Loucy (cell line): ENCODE data around the gene GSTT2.

Experiments used
- H2AFZ ChIP-seq: fragments of 200-600 bp; sonication (generic); 2 replicates; pipeline ENCODE4 v1.6.0; 2016; ENCODE audit warnings: antibody characterized with exemption, mild to moderate bottlenecking, low read length, moderate library complexity
- H3F3A ChIP-seq: fragments of 200-600 bp; 2 replicates; pipeline ENCODE4 v1.6.0; 2016; ENCODE audit warnings: antibody characterized with exemption, low read depth, mild to moderate bottlenecking
- H3K27me3 ChIP-seq: fragments of 200-600 bp; sonication (generic); 2 replicates; pipeline ENCODE4 v1.6.1; 2014; ENCODE audit warnings: low read length, mild to moderate bottlenecking; ENCODE audit not compliant: insufficient read depth, poor library complexity, severe bottlenecking
- H3K36me3 ChIP-seq: fragments of 200-600 bp; sonication (generic); 2 replicates; pipeline ENCODE4 v1.6.1; 2016; ENCODE audit warnings: low read length; ENCODE audit not compliant: insufficient read depth
- H3K4me1 ChIP-seq: fragments of 200-600 bp; sonication (generic); 2 replicates; pipeline ENCODE4 v1.5.1; 2014; ENCODE audit warnings: low read length, mild to moderate bottlenecking; ENCODE audit not compliant: insufficient read depth, poor library complexity, severe bottlenecking
- H3K4me2 ChIP-seq: fragments of 200-600 bp; sonication (generic); 2 replicates; pipeline ENCODE4 v1.6.0; 2014; ENCODE audit warnings: antibody characterized with exemption, low read length, low read depth, mild to moderate bottlenecking; ENCODE audit not compliant: poor library complexity, severe bottlenecking
- H3K4me3 ChIP-seq: fragments of 200-600 bp; sonication (generic); 2 replicates; pipeline ENCODE4 v1.5.1; 2014; ENCODE audit warnings: low read length, mild to moderate bottlenecking, mixed read lengths; ENCODE audit not compliant: poor library complexity, severe bottlenecking
- H3K79me2 ChIP-seq: fragments of 200-600 bp; sonication (generic); 2 replicates; pipeline ENCODE4 v1.6.1; 2014; ENCODE audit warnings: low read length; ENCODE audit not compliant: insufficient read depth
- H3K9ac ChIP-seq: fragments of 200-600 bp; sonication (generic); 2 replicates; pipeline ENCODE4 v1.6.0; 2014; ENCODE audit warnings: mild to moderate bottlenecking, low read depth, low read length, moderate library complexity; ENCODE audit not compliant: poor library complexity, severe bottlenecking
- H3K9me2 ChIP-seq: fragments of 200-600 bp; sonication (generic); replicated peaks from 2 replicates; pipeline ENCODE4 v1.6.1; 2016; ENCODE audit warnings: low read depth, low read length, mixed read lengths
- H3K9me3 ChIP-seq: fragments of 200-600 bp; sonication (generic); 2 replicates; pipeline ENCODE4 v1.6.1; 2014; ENCODE audit warnings: mild to moderate bottlenecking, antibody characterized with exemption, low read length, low read depth; ENCODE audit not compliant: insufficient read depth
- H4K20me1 ChIP-seq: fragments of 200-600 bp; sonication (generic); 2 replicates; pipeline ENCODE4 v1.6.0; 2014; ENCODE audit warnings: antibody characterized with exemption, low read length, mild to moderate bottlenecking; ENCODE audit not compliant: insufficient read depth, poor library complexity, severe bottlenecking
- EZH2phosphoT487 ChIP-seq: fragments of 200-600 bp; IDR thresholded peaks from 2 replicates; pipeline ENCODE4 v1.6.1; 2018; ENCODE audit warnings: antibody characterized with exemption, mild to moderate bottlenecking, moderate library complexity, borderline replicate concordance
- TF ChIP-seq, protein P1 (sequence below): fragments of 200-600 bp; sonication (generic); conservative IDR thresholded peaks from 2 replicates; pipeline ENCODE4 v1.5.1; 2014; ENCODE audit warnings: mild to moderate bottlenecking, antibody characterized with exemption, low read length

GSTT2 gene

DNA sequence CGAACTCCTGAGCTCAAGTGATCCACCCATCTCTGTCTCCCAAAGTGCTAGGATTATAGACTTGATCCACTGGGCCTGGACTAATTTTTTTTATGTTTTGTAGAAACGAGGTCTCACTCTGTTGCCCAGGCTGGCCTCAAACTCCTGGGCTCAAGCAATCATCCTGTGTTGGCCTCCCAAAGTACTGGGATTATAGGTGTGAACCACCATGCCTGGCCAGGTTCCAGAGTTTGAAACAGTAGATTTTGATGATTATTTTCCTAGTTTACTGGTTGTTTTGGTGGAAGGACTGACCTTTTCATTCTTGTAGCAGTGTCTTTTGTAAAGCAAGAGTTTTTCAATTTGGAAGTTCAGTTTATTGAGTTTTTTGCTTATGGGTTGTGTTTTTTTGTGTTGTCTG is 46.1 kb downstream of the GSTT2 start:
- Histone ChIP-seq H3K4me3 (no peak overlapping the region), H3K4me1 (peaks cover 14% of the 10 kb centered on the region), H2AFZ (no peak overlapping the region), H4K20me1 (peaks cover 7% of the 10 kb centered on the region), H3K79me2 (peaks cover 91% of the 10 kb centered on the region), H3K9me2 (no peaks in the 10 kb centered on the region), H3K9ac (no peak overlapping the region), H3K27me3 (no peaks in the 10 kb centered on the region), H3K4me2 (no peak overlapping the region), H3K9me3 (0 out of 2 replicates have a peak, but pooled peaks cover 3% of the 10 kb centered on the region), H3K36me3 (peaks cover 9% of the 10 kb centered on the region; the same call in 1 of the 2 replicates), H3F3A (no peaks in the 10 kb centered on the region)
- TF ChIP-seq, protein P1, sequence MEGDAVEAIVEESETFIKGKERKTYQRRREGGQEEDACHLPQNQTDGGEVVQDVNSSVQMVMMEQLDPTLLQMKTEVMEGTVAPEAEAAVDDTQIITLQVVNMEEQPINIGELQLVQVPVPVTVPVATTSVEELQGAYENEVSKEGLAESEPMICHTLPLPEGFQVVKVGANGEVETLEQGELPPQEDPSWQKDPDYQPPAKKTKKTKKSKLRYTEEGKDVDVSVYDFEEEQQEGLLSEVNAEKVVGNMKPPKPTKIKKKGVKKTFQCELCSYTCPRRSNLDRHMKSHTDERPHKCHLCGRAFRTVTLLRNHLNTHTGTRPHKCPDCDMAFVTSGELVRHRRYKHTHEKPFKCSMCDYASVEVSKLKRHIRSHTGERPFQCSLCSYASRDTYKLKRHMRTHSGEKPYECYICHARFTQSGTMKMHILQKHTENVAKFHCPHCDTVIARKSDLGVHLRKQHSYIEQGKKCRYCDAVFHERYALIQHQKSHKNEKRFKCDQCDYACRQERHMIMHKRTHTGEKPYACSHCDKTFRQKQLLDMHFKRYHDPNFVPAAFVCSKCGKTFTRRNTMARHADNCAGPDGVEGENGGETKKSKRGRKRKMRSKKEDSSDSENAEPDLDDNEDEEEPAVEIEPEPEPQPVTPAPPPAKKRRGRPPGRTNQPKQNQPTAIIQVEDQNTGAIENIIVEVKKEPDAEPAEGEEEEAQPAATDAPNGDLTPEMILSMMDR: no peak
- no peak for TF ChIP-seq EZH2phosphoT487

DNA sequence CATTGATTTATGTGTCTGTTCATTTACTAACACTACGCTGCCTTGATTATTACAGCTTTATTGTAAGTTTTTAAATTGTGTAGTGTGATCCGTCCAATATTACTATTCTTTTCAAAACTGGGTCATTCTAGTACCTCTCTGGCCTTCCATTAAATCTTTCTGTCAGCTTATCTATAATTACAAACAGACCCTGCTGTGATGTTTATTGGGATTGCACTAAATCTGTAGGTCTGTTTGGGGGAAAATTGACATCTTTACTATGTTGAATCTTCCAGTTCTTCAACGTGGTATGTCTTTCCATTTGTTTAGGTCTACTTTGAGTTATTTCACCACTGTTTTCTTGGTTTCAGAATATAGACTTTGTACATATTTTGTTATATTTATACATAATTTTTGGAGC is 46.8 kb downstream of the GSTT2 start:
- Histone ChIP-seq H3K79me2 (peaks cover 94% of the 10 kb centered on the region), H3F3A (no peaks in the 10 kb centered on the region), H3K9me3 (0 out of 2 replicates have a peak, but pooled peaks cover 3% of the 10 kb centered on the region), H3K36me3 (peaks cover 10% of the 10 kb centered on the region; the same call in 1 of the 2 replicates), H3K27me3 (no peaks in the 10 kb centered on the region), H4K20me1 (peaks cover 7% of the 10 kb centered on the region), H2AFZ (no peak overlapping the region), H3K4me2 (no peak overlapping the region), H3K9ac (no peak overlapping the region), H3K9me2 (no peaks in the 10 kb centered on the region), H3K4me3 (no peak overlapping the region), H3K4me1 (peaks cover 14% of the 10 kb centered on the region)
- no peak for TF ChIP-seq EZH2phosphoT487
- TF ChIP-seq, protein P1: no peak

GRCh38 chr22:24027389-24027975 is 47.5 kb downstream of the GSTT2 start:
- Histone ChIP-seq H3K79me2 (peaks cover 96% of the 10 kb centered on the region), H3K9me2 (no peaks in the 10 kb centered on the region), H2AFZ (no peak overlapping the region), H3F3A (no peaks in the 10 kb centered on the region), H3K9ac (no peak overlapping the region), H3K9me3 (0 out of 2 replicates have a peak, but pooled peaks cover 3% of the 10 kb centered on the region), H3K27me3 (no peaks in the 10 kb centered on the region), H3K36me3 (peaks cover 10% of the 10 kb centered on the region; the same call in 1 of the 2 replicates), H3K4me2 (no peak overlapping the region), H4K20me1 (peaks cover 7% of the 10 kb centered on the region), H3K4me3 (no peak overlapping the region), H3K4me1 (peaks cover 14% of the 10 kb centered on the region)
- no peak for TF ChIP-seq EZH2phosphoT487
- TF ChIP-seq, protein P1: no peak
